HG02571 (cell line): ENCODE data around the gene SMCO2.

ENCODE experiments used
- ATAC-seq: cut with Tn5 transposase; IDR thresholded peaks from one replicate; pipeline ENCODE4 v1.9.1; 2021; ENCODE audit warnings: mild to moderate bottlenecking, moderate library complexity; ENCODE audit not compliant: unreplicated experiment

Gene SMCO2

GRCh38 chr12:27451036-27451825 is 4.7 kb downstream of the SMCO2 start:
- no peak for ATAC-seq

GRCh38 chr12:27453421-27453820 is 6.9 kb downstream of the SMCO2 start:
- ATAC-seq: no peak

GRCh38 chr12:27455589-27455988 is 9.1 kb downstream of the SMCO2 start:
- no peak for ATAC-seq

GRCh38 chr12:27456618-27457017 is 10.1 kb downstream of the SMCO2 start:
- ATAC-seq: no peak

GRCh38 chr12:27460471-27460978 is 14.0 kb downstream of the SMCO2 start:
- ATAC-seq: no peak

GRCh38 chr12:27462151-27462694 is 15.7 kb downstream of the SMCO2 start:
- no peak for ATAC-seq

- no peak for ATAC-seq
Observed at GRCh38 chr12:27462851-27463250, 16.3 kb downstream of the SMCO2 start.

GRCh38 chr12:27463511-27464219 is 17.1 kb downstream of the SMCO2 start:
- ATAC-seq: no peak

- ATAC-seq: no peak
Observed at GRCh38 chr12:27464220-27464554, 17.7 kb downstream of the SMCO2 start.

GRCh38 chr12:27467641-27468040 is 21.1 kb downstream of the SMCO2 start:
- ATAC-seq: no peak

GRCh38 chr12:27468241-27468640 is 21.7 kb downstream of the SMCO2 start:
- no peak for ATAC-seq

- no peak for ATAC-seq
Observed at GRCh38 chr12:27469176-27469736, 22.7 kb downstream of the SMCO2 start.

- no peak for ATAC-seq
Observed at GRCh38 chr12:27472604-27473003, 26.1 kb downstream of the SMCO2 start.

- ATAC-seq: no peak
Observed at GRCh38 chr12:27474344-27474743, 27.8 kb downstream of the SMCO2 start.

GRCh38 chr12:27477049-27477448 is 30.5 kb downstream of the SMCO2 start:
- no peak for ATAC-seq

GRCh38 chr12:27478949-27479348 is 32.4 kb downstream of the SMCO2 start:
- ATAC-seq: no peak

GRCh38 chr12:27480016-27480415 is 33.5 kb downstream of the SMCO2 start:
- ATAC-seq: no peak

- ATAC-seq: no peak
Observed at GRCh38 chr12:27486961-27487360, 40.4 kb downstream of the SMCO2 start.

- no peak for ATAC-seq
Observed at GRCh38 chr12:27488479-27488878, 41.9 kb downstream of the SMCO2 start.

- no peak for ATAC-seq
Observed at GRCh38 chr12:27491226-27491625, 44.7 kb downstream of the SMCO2 start.

GRCh38 chr12:27493260-27493940 is 46.9 kb downstream of the SMCO2 start:
- no peak for ATAC-seq
